DMS153 treated with DMSO at 0.1 percent for 48 hours (cell line): Measurements from ENCODE around the gene TRMT2A.

ENCODE experiments used
- DNase-seq: peaks from one replicate; lab custom pipeline; 2025; ENCODE audit not compliant: unreplicated experiment; lab: John Stamatoyannopoulos, UW

The TRMT2A gene

DNA sequence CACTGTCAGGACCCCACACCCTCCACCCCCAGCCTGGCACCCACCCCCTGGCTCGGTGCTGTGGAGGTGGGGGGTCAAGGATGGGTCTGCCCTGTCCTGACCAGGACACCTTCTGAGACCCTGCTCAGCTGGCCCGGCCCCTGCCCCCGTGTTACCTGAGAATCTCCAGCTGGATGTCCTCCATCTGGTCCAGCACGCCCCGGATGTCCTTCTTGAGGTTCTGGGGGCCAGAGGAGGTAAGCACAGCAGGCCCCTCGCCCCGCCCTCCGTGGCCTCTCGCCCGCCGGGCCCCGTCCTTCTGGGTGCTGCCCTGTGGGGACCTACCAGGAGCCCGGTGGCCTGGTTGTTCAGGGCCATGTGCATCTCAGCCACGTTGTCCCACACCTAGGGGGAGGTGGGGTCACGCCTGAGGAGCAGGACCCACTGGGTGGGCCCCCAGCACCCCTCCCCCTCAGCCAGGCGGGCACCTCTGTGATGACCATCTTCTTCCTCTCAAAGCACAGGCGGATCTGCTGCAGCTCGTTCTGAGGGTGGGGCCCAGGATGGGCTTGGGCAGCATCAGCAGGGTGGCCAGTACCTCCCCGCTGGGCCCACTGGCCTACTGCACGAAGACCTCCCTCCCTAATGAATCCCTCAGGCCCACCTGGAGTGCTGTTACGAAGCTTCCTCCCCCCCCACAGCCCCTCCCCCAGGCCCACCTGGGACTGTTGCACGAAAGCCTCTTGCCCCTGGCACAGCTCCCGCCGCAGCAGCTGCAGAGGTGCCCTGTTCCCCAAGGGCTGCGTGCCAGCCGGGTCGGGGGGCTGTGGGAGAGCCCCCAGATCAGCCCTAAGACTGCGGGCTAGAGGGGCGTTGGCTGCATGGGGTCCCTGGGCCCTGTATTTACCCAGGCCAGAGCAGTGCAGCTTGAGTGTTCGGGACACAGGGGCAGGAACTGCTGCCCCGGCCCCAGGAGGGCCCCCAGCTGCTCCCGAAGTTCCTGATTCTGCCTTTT lies 32.5 kb upstream of the TRMT2A start:
- DNase-seq: no peak

DNA sequence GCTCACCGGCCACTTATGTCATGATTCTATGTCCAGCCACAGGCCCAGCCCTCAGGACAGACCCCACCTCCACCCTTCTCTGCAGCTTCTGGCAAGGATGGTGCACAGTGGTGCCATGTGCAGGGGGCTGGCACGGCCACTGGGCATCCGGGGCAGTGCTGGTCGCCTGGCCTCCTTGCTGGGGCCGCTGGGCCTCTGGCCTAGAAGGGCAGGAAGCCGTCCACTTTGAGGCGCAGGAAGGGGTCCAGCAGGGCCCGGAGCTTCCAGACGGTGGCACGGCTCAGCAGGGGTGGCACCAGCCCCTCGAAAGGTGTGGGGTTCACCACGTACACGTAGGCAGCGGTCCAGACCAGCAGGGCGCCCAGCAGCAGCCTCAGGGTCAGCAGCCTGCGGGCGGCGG lies 31.4 kb upstream of the TRMT2A start:
- DNase-seq: no peak

DNA sequence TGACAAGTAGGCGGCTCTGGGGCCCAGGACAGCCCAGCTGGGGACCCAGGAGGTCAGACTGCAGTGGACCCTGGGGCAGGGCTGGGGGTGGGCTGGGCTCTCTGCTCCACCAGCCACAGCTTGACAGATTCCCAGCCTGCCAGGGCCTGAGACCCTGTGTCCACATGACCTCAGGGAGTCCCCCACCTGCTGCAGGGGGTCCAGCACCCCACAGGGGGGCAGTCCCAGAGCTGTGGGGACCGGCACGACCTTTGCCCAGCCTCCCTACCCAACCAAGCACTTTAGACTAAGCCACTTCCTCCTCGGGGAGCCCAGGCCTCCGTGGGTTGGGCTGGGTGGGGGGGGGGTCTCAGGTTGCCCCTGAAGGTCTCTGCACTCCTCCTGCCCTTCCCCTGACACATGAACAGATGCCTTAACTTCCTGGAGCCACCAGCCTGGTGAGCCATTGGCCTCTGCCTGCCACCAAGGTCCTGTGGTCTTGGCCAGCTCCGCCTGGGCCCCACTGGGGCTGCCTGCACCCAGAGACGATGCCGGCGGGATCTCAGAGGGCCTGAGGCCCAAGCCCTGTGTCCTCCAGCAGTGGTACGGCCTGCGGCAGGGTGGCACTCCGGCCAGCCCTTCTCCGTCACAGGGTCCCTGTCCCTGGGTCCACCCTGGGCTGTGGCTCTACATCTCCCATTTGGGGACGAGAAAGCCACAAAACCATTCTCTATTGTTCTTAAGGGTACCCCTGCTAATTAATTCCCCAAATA lies 30.4 kb upstream of the TRMT2A start:
- no peak for DNase-seq

GRCh38 chr22:20146777-20147176 lies 29.8 kb upstream of the TRMT2A start:
- no peak for DNase-seq

GRCh38 chr22:20145832-20146223 lies 28.8 kb upstream of the TRMT2A start:
- no peak for DNase-seq

DNA sequence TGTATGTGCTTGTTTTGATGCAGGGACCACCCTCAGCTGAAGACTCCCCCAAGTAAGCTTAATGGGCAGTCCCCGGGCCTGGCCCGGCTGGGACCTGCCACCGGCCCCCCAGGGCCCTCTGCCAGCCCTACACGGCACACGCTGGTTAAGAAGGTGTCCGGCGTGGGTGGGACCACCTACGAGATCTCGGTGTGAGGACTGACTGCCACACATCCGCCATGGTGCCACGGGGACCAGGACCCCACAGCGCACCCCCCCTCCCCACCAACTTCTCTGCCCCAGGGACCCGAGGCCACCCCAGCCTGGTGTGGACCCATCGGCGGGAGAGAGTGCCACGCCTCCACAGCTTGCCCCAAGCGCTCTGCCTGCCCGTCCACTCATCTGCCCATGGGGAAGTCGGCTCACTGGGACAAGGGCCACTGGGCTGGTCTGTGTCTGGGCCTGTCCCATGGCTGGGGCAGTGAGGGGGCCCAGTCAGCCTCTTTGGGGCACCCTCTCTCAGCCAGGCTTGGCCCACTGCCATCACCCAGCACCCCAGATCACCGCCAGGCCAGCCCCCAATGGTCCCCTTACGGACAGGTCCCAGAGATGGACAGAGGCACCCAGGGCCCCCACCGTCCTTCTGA lies 28.3 kb upstream of the TRMT2A start:
- DNase-seq: no peak

DNA sequence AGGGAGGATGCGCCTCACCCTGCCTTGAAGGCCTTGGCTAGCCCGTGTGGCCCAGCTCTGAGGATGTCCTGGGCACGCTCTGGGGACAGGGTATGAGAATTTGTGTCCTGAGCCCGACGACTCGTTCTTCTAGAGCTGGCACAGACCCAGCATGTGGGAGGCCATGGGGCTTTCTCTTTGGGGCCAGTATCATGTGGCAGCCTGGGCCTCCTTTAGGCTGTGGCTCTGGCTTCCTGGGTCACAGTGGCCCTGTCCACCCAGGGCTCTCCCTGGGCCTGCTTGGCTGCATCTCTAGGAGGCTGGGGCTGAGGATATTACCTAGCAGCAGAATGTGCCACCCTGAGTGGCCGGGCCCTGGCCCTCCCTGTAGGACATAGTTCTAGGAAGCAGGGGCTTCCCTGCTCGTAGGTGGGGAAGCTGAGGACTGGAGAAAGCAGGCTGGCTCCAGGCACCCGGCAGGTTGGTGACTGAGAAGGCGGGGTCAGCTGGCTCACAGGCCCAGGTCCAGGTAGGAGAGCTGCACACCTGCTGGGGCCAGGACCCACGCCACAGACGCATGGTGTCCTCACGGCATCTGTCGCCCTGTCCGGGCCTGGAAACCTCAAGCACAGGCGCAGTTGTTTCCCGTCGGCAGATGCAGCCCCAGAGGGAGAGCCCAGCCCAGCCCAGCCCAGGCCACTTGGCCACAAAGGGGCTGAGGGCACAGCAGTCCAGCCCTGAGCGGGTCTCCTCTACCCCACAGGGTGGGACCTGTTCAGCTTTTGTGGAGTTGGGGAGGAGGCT lies 27.0 kb upstream of the TRMT2A start:
- DNase-seq: no peak

DNA sequence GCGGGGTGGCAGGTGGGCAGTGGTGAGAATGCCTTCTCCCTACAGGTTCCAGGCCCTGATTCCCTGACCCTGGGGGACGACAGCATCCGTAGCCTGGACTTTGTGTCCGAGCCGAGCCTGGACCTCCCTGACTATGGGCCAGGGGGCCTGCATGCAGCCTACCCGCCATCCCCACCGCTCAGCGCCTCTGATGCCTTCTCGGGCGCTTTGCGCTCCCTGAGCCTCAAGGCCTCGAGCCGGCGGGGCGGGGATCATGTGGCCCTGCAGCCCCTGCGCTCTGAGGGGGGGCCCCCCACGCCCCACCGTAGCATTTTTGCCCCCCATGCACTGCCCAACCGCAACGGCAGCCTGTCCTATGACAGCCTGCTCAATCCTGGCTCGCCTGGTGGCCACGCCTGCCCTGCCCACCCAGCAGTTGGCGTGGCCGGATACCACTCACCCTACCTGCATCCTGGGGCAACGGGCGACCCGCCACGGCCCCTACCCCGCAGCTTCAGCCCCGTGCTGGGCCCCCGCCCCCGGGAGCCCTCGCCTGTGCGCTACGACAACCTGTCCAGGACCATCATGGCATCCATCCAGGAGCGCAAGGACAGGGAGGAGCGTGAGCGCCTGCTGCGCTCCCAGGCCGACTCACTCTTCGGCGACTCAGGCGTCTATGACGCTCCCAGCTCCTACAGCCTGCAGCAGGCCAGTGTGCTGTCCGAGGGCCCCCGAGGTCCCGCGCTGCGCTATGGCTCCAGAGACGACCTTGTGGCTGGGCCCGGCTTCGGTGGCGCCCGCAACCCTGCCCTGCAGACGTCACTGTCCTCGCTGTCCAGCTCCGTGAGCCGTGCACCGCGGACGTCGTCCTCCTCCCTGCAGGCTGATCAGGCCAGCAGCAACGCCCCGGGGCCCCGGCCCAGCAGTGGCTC lies 25.9 kb upstream of the TRMT2A start:
- DNase-seq: no peak

- DNase-seq: no peak
Observed at GRCh38 chr22:20141186-20142077, 24.4 kb upstream of the TRMT2A start.

- no peak for DNase-seq
Observed at GRCh38 chr22:20140521-20140964, 23.5 kb upstream of the TRMT2A start.

DNA sequence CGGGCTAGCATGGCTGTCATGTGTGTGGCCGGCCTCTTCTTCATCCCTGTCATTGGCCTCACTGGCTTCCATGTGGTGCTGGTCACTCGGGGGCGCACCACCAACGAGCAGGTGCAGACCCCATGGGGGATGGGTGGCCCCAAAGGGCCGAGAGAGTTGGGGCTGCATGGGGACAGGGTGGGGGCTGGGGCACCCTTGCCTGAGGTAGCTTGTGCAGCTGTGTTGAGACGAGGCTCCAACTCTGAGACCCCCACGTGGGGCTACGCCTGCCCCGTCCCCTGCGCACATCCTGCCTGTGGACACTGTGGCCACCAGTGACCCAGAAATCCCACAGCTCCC lies 23.1 kb upstream of the TRMT2A start:
- DNase-seq: no peak

DNA sequence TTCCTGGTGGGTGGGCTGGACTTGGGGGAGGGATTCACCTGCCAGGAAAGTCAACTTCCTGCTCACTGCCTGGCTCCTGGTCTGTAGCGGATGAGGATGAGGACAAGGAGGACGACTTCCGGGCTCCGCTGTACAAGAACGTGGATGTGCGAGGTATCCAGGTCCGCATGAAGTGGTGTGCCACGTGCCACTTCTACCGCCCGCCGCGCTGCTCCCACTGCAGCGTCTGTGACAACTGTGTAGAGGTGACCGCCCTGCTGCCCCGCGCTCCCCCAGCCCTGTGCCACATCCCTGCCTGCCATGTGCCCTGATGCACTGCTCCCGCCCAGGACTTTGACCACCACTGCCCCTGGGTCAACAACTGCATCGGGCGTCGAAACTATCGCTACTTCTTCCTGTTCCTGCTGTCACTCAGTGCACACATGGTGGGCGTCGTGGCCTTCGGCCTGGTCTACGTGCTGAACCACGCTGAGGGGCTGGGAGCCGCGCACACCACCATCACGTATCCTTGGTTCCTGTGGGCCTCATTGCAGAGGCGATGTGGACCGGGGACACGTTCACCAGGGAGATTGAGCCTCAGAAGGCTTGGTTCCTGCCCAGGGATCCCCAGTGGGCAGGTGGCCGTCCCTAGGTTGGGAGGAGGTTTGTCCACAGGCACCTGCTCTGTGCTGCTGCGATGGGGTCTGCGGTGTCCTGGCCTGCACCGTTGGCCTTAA lies 22.5 kb upstream of the TRMT2A start:
- DNase-seq: no peak

DNA sequence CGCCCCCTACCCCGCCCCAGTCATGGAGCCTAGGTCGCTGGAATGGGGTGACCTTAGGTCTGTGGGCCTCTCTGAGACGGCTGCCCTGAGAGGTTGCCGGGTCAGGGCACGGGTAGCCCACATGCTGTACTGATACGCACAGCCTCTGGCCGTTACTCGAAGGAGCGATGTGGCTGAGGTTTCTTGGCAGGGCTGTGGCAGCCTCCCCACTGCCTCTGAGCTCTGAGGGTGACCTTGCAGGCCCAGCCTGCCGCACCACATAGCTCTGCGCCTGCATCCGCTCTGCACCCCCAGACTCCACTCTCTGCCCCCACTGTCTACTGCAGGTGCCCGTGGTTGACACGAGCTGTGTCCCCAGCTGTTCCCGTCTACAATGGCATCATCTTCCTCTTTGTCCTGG lies 21.8 kb upstream of the TRMT2A start:
- no peak for DNase-seq

DNA sequence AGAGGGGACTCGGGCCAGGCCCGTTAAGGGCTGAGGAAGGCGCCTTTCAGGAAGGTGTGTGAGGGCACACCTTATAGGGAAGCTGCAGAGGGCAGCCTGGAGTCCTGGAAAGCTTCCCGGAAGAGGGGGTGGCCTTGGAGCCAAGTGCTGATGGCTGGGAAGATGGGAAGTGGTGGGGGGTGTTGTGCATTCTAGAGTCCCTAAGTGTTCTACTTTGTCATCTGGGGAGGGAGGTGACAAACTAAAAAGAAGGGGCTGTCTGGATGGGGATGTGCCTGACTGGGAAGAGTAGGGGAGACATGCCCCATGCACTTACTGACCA lies 21.4 kb upstream of the TRMT2A start:
- no peak for DNase-seq

DNA sequence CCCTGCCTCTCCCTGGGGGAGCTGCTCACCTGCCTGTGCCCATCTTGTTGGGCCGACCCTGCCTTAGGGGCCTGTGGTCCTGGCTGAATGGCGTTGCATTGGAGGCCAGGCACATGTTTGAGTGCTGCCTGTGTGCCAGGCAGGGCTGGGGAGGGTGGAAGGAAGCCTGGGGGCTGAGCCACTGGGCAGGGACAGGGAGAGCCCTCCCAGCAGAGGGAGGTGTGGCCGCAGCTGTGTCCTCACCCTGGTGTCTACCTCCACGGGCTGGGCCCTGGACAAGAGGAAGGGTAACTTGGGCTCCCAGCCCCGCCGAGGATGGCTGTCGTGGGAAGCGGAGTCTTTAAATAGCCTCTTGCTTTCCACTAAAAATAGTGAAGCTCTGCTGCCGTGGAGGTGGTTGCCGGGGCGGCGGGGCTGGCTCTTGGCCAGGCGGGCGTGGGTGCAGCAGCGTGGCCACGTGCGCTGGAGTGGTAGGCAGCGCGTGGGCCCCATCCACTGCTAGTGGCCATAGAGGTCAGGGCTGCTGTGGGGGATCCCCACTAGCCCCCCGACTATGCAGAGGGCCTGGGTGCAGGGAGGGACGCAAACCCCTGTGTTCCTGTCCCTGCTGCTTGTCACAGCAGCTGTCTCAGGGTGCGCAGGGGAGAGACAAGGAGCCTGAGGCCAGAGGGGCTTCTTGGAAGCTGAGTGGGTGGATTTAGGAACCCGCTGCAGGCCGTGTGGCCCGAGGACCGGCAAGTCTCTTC lies 20.8 kb upstream of the TRMT2A start:
- DNase-seq: no peak

DNA sequence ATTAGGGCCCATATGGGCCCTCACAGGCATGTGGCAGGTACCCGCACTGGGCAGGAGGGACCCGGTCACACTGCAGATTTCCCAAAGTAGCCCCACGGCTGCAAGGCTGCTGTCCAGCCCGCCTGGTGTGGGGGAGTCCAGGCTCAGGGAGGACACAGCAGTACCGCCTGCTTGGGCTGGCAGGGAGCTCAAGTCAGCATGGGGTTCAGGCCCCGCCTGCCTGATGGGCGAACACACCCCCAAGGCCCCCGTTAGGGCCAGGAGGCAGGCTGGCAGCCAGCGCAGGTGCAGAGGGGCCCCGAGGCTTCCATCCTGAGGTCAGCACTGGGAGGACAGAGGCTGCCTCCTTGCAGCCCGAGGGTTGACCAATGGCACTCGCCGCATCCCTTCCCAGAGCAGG lies 20.1 kb upstream of the TRMT2A start:
- no peak for DNase-seq

- DNase-seq: no peak
Observed at GRCh38 chr22:20136603-20136873, 19.5 kb upstream of the TRMT2A start.
